OCI-LY3 (cell line): ENCODE data around the gene C13orf42.

Source experiments
- CTCF ChIP-seq: fragments of 200-600, 300-600 bp; sonication (generic); IDR thresholded peaks from 2 replicates; pipeline ENCODE4 v1.5.1; 2014; ENCODE audit warnings: antibody characterized with exemption, low read length, low read depth
- EZH2phosphoT487 ChIP-seq: fragments of 200-600 bp; shearing (Covaris generic); IDR thresholded peaks from 2 replicates; pipeline ENCODE4 v1.6.1; 2018; ENCODE audit warnings: antibody characterized with exemption, mixed run types, low read depth

GRCh38 chr13:51153527-51153926 lies 42.5 kb upstream of the C13orf42 start:
- TF ChIP-seq CTCF (no peak), EZH2phosphoT487 (no peak)
